ENCODE data around the gene WDFY1.

GRCh38 chr2:223841436-223842190, 103.5 kb downstream of the WDFY1 start:
- no peak for TF ChIP-seq POLR2A (IDR thresholded peaks at IDR 0.05)
- no peak for TF ChIP-seq CTCF (IDR thresholded peaks at IDR 0.05)
- no peak for TF ChIP-seq EP300 (IDR thresholded peaks at IDR 0.05)
